ENCODE measurements around the gene ZMYND8. TPM values are rescaled to one million over a fixed set of nuclear protein-coding genes. Genes with fewer than 3 reads are reported as not detected.
"Not testable (repeated sequence)": the region's sequence is repeated elsewhere in the genome, so short reads cannot be mapped to it uniquely, and the experiment has no call there.

The ZMYND8 gene
- total and polyA plus RNA-seq, 11 donors: 11.3 to 46.4 (median 28.7) TPM

- Histone ChIP-seq H3K27ac (no peak overlapping the region), H3K4me1 (peaks cover 0 to 8% (median 0%) of the 10 kb centered on the region in 12 donors), H3K9me3 (no peaks in the 10 kb centered on the region), H3K27me3 (peaks cover 0 to 6% (median 0%) of the 10 kb centered on the region in 9 donors), H3K36me3 (no peaks in the 10 kb centered on the region), H3K4me3 (no peak overlapping the region)
- intact Hi-C loops (cut with DNase I): no loop called here
- DNase-seq (no peak), ATAC-seq (no peak)
- WGBS, 4 donors: 64 to 81% (median 77%) methylated on average over 3 of the region's 3 CpGs
- no peak for TF ChIP-seq CTCF (IDR thresholded peaks at IDR 0.05)
- TF ChIP-seq POLR2A (IDR thresholded peaks at IDR 0.05): no peak
Measured at GRCh38 chr20:47178277-47178676, 178.2 kb downstream of the ZMYND8 start.

GRCh38 chr20:47176217-47176616 lies 180.3 kb downstream of the ZMYND8 start:
- 75 to 89% (median 83%) methylated on average over 5 of the region's 5 CpGs for WGBS, 4 donors

GRCh38 chr20:47175493-47175892 lies 181.0 kb downstream of the ZMYND8 start:
- peaks cover 0 to 15% (median 0%) of the 10 kb centered on the region in 9 donors for H3K27me3 ChIP-seq
- H3K4me1 ChIP-seq: peaks cover 0 to 8% (median 0%) of the 10 kb centered on the region in 12 donors
- H3K36me3 ChIP-seq: no peaks in the 10 kb centered on the region
- intact Hi-C loops (cut with DNase I): no loop called here
- ATAC-seq: peak in 2 of 4 donors; percentile 19 to 26
- 11 to 15% (median 14%) methylated on average over 6 of the region's 6 CpGs for WGBS, 4 donors
- peak in 1 of 5 donors; percentile 38 for DNase-seq
- TF ChIP-seq CTCF (IDR thresholded peaks at IDR 0.05) (no peak), POLR2A (IDR thresholded peaks at IDR 0.05) (no peak)
- H3K9me3 ChIP-seq: no peaks in the 10 kb centered on the region
- H3K27ac ChIP-seq: no peak overlapping the region
- no peak overlapping the region for H3K4me3 ChIP-seq

More at GRCh38 chr20:47176217-47176616, 180.3 kb downstream of the ZMYND8 start:
- ATAC-seq; DNase-seq; H3K27ac ChIP-seq; H3K36me3 ChIP-seq; H3K4me3 ChIP-seq; H3K4me1 ChIP-seq; H3K9me3 ChIP-seq; intact Hi-C loops (cut with DNase I): not testable (repeated sequence)
- peaks cover 0 to 15% (median 0%) of the 10 kb centered on the region in 9 donors for H3K27me3 ChIP-seq

GRCh38 chr20:47174456-47175243 lies 181.8 kb downstream of the ZMYND8 start:
- H3K9me3 ChIP-seq: no peaks in the 10 kb centered on the region
- intact Hi-C loops (cut with DNase I): no loop called here
- peaks cover 0 to 21% (median 0%) of the 10 kb centered on the region in 9 donors for H3K27me3 ChIP-seq
- no peak for ATAC-seq
- WGBS, 4 donors: 84 to 92% (median 87%) methylated on average over 16 to 21 of the region's 21 CpGs
- H3K4me3 ChIP-seq: no peak overlapping the region
- peaks cover 0 to 8% (median 0%) of the 10 kb centered on the region in 12 donors for H3K4me1 ChIP-seq
- DNase-seq: no peak
- H3K27ac ChIP-seq: no peak overlapping the region
- no peak for TF ChIP-seq POLR2A (IDR thresholded peaks at IDR 0.05)
- no peaks in the 10 kb centered on the region for H3K36me3 ChIP-seq

GRCh38 chr20:47173596-47174216 lies 182.8 kb downstream of the ZMYND8 start:
- ATAC-seq: no peak
- Histone ChIP-seq H3K36me3 (no peaks in the 10 kb centered on the region), H3K4me1 (peaks cover 0 to 8% (median 0%) of the 10 kb centered on the region in 12 donors), H3K27ac (no peak overlapping the region), H3K4me3 (no peak overlapping the region), H3K9me3 (no peaks in the 10 kb centered on the region), H3K27me3 (peaks cover 0 to 23% (median 0%) of the 10 kb centered on the region in 9 donors)
- TF ChIP-seq POLR2A (IDR thresholded peaks at IDR 0.05): no peak
- no peak for TF ChIP-seq CTCF (IDR thresholded peaks at IDR 0.05)
- 89 to 92% (median 90%) methylated on average over 5 to 6 of the region's 6 CpGs for WGBS, 4 donors
- intact Hi-C loops (cut with DNase I): no loop called here
- no peak for DNase-seq

Data from heart left ventricle (tissue), 16 donors.